Measurements from ENCODE around the gene DMKN. TPM values are rescaled to one million over a fixed set of nuclear protein-coding genes. Genes with fewer than 3 reads are reported as not detected.
"Not testable (repeated sequence)": the region's sequence is repeated elsewhere in the genome, so short reads cannot be mapped to it uniquely, and the experiment has no call there.

DMKN gene
- total RNA-seq, 2 donors from 2014 or later: 3.7 to 7.5 TPM

DNA sequence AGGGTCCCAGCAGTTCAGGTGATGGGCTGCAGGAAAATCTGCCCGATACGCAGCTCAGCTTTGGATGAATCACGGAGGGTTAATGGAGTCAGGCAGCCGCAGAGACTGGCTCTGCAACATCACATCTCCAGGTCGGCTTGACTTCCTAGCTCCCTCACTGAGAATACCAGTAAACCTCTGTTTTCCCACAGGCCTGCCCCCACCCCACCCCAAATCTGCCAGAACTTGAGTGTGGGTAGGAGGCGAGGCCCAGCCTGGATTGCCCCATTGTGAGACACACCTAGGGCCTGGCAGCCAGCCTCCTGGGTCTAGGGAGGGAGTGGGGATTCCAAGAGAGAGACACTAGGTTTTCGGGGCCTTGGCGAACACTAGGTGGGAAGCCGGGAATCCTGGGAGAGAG, 19.5 kb downstream of the DMKN start:
- no peaks in the 10 kb centered on the region for H3K9me3 Mint-ChIP-seq
- H3K36me3 Mint-ChIP-seq (ENCODE audit: insufficient read depth in 2 of 2): no peaks in the 10 kb centered on the region
- H3K27me3 Mint-ChIP-seq (ENCODE audit: low read depth): peaks cover 12% of the 10 kb centered on the region
- H3K4me1 Mint-ChIP-seq (ENCODE audit: low read depth): peaks cover 10% of the 10 kb centered on the region
- ATAC-seq (replicated peaks in 1 of 2): no peak
- DNase-seq: no peak
- H3K4me3 Mint-ChIP-seq: no peak overlapping the region
- no peak overlapping the region for H3K27ac Mint-ChIP-seq

DNA sequence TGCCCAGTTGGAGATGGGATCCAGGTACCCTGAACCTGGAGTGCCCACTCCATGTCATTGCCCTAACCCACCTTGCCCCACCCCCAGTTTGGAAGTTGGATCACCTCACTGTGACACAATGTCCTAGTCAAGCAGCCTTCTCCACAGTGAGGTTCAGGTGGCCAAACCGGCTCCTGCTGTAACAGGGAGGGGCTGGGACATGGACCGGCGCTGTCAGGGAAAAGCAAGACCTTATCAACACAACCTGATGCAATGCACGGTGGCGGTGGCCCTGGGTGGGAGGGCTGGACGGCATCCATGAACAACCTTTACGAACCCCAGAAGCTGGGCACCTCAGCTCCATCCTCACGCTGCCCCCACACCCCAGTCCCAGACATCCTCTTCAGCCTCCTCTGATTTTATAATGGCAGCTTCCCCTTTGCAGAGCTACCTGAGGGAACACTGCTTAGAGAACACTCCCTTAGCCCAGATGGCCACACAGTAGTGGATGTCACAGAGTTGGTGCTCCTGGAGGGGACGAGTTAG, 21.6 kb downstream of the DMKN start:
- H3K27ac Mint-ChIP-seq: no peak overlapping the region
- H3K36me3 Mint-ChIP-seq (ENCODE audit: insufficient read depth in 2 of 2): no peaks in the 10 kb centered on the region
- no peak for ATAC-seq (replicated peaks in 1 of 2)
- peaks cover 20% of the 10 kb centered on the region for H3K27me3 Mint-ChIP-seq (ENCODE audit: low read depth)
- DNase-seq: no peak
- no peak overlapping the region for H3K4me3 Mint-ChIP-seq
- peaks cover 10% of the 10 kb centered on the region for H3K4me1 Mint-ChIP-seq (ENCODE audit: low read depth)
- H3K9me3 Mint-ChIP-seq: no peaks in the 10 kb centered on the region

DNA sequence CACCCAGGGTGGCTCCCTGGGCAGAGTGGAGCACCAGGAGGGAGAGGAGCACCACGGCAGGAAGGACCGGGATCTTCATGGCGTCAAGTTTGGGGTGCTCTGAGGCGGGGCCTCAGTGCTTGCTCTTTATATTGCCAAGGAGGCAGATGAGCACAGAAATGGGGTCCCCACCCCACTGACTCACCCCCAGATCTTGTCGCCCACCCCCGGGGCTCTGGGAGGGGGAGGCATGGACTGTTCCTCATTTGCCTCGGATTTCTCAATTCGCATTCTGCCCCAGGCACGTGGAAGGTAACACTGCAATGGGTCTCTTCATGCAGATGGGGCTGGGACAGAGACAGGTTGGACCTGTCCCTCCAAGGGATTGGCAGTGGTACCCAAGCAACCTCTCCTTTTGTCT, 23.1 kb downstream of the DMKN start, which contains the start of gene KRTDAP:
TSS of gene KRTDAP (minus strand) at position 101 of the 400 bp plus-strand sequence. CDS start at position 79, 22 bp downstream.
- H3K27ac Mint-ChIP-seq: no peak within 1 kb of the TSS
- no peaks in the 10 kb centered on the region for H3K9me3 Mint-ChIP-seq
- no peak for DNase-seq
- H3K27me3 Mint-ChIP-seq (ENCODE audit: low read depth): peaks cover 20% of the 10 kb centered on the region
- ATAC-seq (replicated peaks in 1 of 2): no peak
- no peaks in the 10 kb centered on the region for H3K36me3 Mint-ChIP-seq (ENCODE audit: insufficient read depth in 2 of 2)
- no peak within 1 kb of the TSS for H3K4me3 Mint-ChIP-seq
- peaks cover 7% of the 10 kb centered on the region for H3K4me1 Mint-ChIP-seq (ENCODE audit: low read depth)

DNA sequence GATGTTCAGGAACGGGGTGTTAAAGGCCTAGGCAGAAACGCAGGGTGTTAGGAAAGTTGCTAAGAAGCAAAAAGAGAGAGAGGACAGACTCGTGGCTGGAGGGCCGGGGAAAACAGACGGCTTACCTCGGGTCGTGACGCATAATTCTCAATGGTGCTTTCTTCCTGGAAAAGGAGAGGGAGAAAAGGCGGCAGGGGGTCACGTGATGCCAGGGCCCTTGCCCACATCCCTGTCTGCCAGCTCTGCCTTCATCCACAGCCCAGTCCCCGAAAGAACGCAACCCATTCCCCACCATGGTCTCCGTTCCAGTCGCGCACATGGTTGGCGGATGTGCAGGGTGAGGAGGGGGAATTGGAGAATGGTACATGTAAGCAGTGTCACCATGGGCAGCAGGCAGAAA, 24.8 kb downstream of the DMKN start:
- H3K27ac Mint-ChIP-seq: no peak overlapping the region
- ATAC-seq (replicated peaks in 1 of 2) (no peak), DNase-seq (no peak)
- H3K36me3 Mint-ChIP-seq (ENCODE audit: insufficient read depth in 2 of 2): no peaks in the 10 kb centered on the region
- H3K27me3 Mint-ChIP-seq (ENCODE audit: low read depth): peaks cover 23% of the 10 kb centered on the region
- H3K9me3 Mint-ChIP-seq: no peaks in the 10 kb centered on the region
- no peak overlapping the region for H3K4me3 Mint-ChIP-seq
- H3K4me1 Mint-ChIP-seq (ENCODE audit: low read depth): peaks cover 11% of the 10 kb centered on the region

DNA sequence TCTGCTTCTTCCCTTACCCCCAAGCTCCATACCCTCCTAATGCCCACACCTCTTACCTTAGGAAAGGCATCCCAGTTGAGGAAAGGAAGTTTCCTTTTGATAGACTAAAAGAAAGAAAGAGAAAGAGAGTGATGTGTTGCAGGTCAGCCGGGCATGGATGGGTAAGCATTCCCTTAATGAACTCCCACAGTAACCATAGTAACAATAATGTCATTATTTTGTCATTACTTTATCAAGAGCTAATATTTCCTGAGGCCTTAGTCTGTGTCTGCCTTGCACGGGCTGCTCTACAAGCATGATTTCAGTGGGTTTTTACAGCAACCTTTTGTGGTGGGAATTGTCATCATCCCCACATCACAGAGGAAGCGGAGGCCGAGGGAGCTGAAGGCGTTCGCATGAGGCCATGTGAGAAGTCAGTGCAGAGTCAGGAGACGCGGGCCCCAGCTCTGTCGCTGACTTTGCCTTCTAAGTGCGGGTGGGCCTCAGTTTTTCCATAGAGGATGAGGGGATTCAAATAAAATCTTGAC, 25.7 kb downstream of the DMKN start:
- DNase-seq (no peak), ATAC-seq (replicated peaks in 1 of 2) (peak; percentile 26 to 31)
- peaks cover 16% of the 10 kb centered on the region for H3K27me3 Mint-ChIP-seq (ENCODE audit: low read depth)
- H3K27ac Mint-ChIP-seq: no peak overlapping the region
- no peaks in the 10 kb centered on the region for H3K9me3 Mint-ChIP-seq
- peaks cover 15% of the 10 kb centered on the region for H3K4me1 Mint-ChIP-seq (ENCODE audit: low read depth)
- no peak overlapping the region for H3K4me3 Mint-ChIP-seq
- H3K36me3 Mint-ChIP-seq (ENCODE audit: insufficient read depth in 2 of 2): no peaks in the 10 kb centered on the region

DNA sequence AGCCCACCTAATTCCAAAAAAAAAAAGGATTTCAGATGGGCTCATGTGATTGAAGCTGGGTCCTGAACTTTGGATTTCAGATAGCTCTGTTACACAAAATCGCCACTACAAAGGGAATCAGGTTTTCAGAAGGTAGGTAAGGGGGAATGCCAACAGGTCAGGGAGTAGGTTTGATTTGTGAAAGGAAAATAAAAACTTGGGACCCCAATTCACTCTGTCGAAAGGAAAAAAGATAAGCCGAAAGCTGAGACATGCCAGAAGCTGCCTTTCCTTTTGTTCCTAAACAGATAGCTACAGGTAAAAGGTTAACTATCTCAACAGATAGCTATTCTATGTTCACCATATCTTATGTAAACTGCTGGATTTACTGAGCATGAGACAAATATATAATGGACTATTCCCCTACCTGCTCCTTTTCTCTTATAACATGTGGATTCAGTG, 27.2 kb downstream of the DMKN start:
- no peak for ATAC-seq (replicated peaks in 1 of 2)
- Mint-ChIP-seq H3K4me3 (no peak overlapping the region), H3K27ac (no peak overlapping the region), H3K9me3 (no peaks in the 10 kb centered on the region), H3K4me1 (ENCODE audit: low read depth) (peaks cover 16% of the 10 kb centered on the region), H3K27me3 (ENCODE audit: low read depth) (peaks cover 16% of the 10 kb centered on the region), H3K36me3 (ENCODE audit: insufficient read depth in 2 of 2) (no peaks in the 10 kb centered on the region)
- DNase-seq: no peak

DNA sequence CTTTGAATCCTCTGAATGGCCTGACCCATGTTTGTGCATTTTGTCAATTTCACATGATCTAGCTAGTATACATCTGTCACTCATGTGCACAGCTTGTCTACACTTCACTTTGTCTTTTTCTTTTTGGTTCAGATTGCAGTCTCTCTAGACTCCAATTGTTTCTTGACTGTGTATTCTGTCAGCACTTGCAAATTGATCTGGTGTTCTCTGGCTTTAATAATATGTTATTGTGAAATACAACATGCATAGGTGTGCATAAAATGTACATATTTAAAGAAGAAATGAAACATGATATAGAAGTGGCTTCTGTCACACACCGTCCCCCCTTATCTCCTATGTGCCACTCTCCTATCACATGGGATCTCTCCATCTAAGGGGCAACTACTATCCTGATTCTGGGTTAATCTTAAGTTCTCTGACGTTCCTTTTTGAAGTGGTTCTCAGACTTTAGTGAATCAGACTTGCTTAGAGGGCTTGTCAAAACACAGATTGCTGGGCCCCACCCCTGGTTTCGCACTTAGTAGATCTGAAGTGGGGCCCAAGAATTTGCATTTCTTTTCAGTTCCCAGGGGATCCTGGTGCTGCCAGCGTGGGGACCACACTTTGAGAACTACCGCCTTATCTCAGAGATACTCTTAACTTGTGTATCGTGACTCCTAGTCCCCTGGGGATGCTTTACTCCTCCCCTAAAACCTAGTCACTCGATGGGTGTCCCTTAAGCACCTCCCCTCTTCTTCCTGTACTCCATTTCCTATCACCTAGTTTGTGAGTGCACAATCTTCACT, 29.0 kb downstream of the DMKN start:
- ATAC-seq (replicated peaks in 1 of 2) (peak; percentile 55 to 77), DNase-seq (peak; percentile 16)
- no peaks in the 10 kb centered on the region for H3K9me3 Mint-ChIP-seq

DNA sequence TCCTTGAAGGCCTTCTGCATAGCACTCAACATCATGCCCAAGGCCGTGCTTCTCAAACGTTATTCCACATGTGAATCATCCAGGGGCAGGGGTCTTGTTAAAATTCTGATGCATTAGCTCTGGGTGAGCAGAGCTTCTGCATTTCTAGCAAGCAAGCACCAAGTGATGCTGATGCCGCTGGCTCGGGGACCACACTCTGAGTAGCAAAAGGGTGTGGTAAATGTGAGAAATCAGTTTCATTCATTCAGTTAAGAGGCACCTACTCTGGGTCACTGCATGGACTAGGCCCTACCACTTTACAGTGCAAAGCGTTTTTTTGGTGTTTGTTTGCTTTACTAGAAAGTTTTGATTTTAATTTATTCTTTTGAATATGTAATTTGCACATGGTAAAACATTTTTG, 30.4 kb downstream of the DMKN start:
- H3K36me3 Mint-ChIP-seq (ENCODE audit: insufficient read depth in 2 of 2): no peaks in the 10 kb centered on the region
- H3K9me3 Mint-ChIP-seq: no peaks in the 10 kb centered on the region
- H3K4me1 Mint-ChIP-seq (ENCODE audit: low read depth): peaks cover 16% of the 10 kb centered on the region
- H3K4me3 Mint-ChIP-seq: no peak overlapping the region
- peaks cover 16% of the 10 kb centered on the region for H3K27me3 Mint-ChIP-seq (ENCODE audit: low read depth)
- DNase-seq (no peak), ATAC-seq (replicated peaks in 1 of 2) (peak in 1 of 2 donors; percentile 43)
- H3K27ac Mint-ChIP-seq: no peak overlapping the region

More for the DNA sequence above, 29.0 kb downstream of the DMKN start:
- Mint-ChIP-seq H3K36me3 (ENCODE audit: insufficient read depth in 2 of 2) (no peaks in the 10 kb centered on the region), H3K4me1 (ENCODE audit: low read depth) (peaks cover 16% of the 10 kb centered on the region), H3K4me3 (peak overlapping the region in 1 of 2 donors; percentile 31), H3K27me3 (ENCODE audit: low read depth) (peaks cover 16% of the 10 kb centered on the region), H3K27ac (no peak overlapping the region)

DNA sequence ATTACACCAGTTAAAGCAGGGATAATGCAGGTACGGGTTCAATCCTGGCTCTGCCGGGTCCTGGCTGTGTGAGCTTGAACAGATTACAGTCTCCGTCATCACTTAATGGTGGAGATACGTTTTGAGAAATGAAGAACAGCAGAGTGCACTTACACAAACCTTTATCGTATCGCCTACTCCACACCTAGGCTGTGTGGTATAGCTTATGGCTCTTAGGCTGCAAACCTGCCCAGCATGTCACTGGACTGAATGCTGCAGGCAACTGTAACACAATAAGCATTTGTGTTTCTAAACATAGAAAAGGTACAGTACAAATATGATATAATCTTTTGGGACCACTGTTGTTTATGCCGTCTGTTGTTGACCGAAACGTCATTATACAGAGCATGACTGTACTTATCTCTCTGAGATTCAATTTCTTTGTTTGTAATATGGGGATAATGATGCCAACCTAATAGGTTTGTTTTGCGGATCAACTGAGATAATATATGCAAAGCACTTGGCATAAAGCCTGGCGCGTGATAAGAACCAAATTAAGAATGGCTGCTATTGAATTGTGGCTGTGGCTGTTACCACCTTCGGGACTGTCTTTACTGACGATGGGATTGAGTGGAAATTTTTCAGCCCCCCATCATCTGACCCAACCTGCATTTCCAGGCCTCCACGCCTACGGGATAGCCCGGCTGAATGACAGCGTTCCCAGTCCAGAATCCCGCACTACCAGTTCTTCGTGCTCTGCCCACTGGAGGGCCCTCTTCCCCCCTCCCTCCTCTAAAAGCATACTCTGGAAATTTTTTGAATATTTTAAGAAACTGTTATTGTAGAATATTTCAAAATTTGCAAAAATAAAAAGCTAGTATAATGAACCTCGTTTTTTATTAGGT, 34.4 kb downstream of the DMKN start:
- Mint-ChIP-seq H3K4me3 (no peak overlapping the region), H3K27me3 (ENCODE audit: low read depth) (no peaks in the 10 kb centered on the region), H3K4me1 (ENCODE audit: low read depth) (peaks cover 5% of the 10 kb centered on the region), H3K36me3 (ENCODE audit: insufficient read depth in 2 of 2) (no peaks in the 10 kb centered on the region), H3K9me3 (no peaks in the 10 kb centered on the region), H3K27ac (no peak overlapping the region)
- no peak for DNase-seq
- ATAC-seq (replicated peaks in 1 of 2): no peak

DNA sequence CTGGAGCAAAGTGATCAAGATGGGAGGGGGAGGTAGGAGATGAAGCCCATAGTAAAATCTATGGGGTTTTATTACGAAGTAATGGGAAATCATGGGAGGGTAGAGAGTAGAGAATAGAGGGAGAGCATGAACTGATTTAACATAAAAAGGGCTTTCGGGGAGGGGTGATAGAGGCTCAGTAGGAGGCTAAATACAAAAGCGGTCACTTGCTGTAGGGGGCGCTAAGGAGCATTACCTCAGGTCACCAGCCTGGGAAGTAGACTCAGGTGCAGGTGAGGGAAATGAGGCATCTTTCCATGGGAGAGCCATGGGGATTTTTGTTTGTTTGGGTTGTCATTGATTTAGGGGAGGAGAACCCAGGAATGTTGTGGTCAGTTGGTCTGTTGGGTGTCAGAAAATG, 37.3 kb downstream of the DMKN start:
- no peak for ATAC-seq (replicated peaks in 1 of 2)
- no peak overlapping the region for H3K4me3 Mint-ChIP-seq
- peak; percentile 23 to 24 for DNase-seq
- H3K36me3 Mint-ChIP-seq (ENCODE audit: insufficient read depth in 2 of 2): no peaks in the 10 kb centered on the region
- no peaks in the 10 kb centered on the region for H3K9me3 Mint-ChIP-seq
- H3K27me3 Mint-ChIP-seq (ENCODE audit: low read depth): no peaks in the 10 kb centered on the region
- H3K4me1 Mint-ChIP-seq (ENCODE audit: low read depth): no peaks in the 10 kb centered on the region
- H3K27ac Mint-ChIP-seq: no peak overlapping the region

DNA sequence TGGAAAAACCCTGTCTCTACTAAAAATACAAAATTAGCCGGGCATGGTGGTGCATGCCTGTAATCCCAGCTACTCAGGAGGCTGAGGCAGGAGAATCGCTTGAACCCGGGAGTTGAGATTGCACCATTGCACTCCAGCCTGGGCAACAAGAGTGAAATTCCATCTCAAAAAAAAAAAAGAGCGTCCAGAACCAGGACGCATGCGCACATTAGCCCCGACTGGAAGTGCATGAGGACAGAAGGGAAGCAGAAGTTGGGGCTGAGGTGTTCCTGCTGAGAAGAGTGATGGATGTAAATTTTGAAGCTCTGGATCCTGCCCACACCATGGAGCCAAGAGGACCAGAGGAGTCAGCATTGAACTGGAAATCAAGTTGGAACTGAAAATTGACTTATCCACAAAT, 38.9 kb downstream of the DMKN start:
- not testable (repeated sequence) for DNase-seq, H3K4me3 Mint-ChIP-seq

DNA sequence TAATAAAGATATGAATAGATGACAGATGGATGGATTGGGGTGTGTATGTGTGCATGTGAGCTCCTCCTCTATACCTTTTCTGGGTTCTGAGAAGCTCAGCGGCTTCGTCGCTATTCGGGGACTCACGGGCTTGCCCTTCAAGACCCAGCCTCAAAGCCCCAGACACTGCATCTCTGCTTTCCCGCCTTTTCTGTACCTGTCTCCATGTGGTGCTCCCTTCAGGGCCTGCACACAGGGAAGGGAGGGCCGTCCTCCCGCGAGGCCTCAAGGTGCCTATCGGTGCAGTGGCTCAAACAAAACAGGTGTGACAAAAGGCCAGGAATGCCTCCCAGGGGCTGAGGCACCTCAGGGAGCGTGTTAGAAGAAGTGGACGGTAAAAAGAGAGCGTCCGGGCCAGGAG, 39.3 kb downstream of the DMKN start:
- H3K4me3 Mint-ChIP-seq: no peak overlapping the region
- no peaks in the 10 kb centered on the region for H3K9me3 Mint-ChIP-seq
- H3K4me1 Mint-ChIP-seq (ENCODE audit: low read depth): no peaks in the 10 kb centered on the region
- H3K27ac Mint-ChIP-seq: no peak overlapping the region
- no peaks in the 10 kb centered on the region for H3K36me3 Mint-ChIP-seq (ENCODE audit: insufficient read depth in 2 of 2)
- no peak for ATAC-seq (replicated peaks in 1 of 2)
- H3K27me3 Mint-ChIP-seq (ENCODE audit: low read depth): no peaks in the 10 kb centered on the region
- no peak for DNase-seq

More for the DNA sequence above, 38.9 kb downstream of the DMKN start:
- not testable (repeated sequence) for ATAC-seq (replicated peaks in 1 of 2); H3K4me1 Mint-ChIP-seq (ENCODE audit: low read depth); H3K27ac Mint-ChIP-seq; H3K9me3 Mint-ChIP-seq; H3K36me3 Mint-ChIP-seq (ENCODE audit: insufficient read depth in 2 of 2); H3K27me3 Mint-ChIP-seq (ENCODE audit: low read depth)

DNA sequence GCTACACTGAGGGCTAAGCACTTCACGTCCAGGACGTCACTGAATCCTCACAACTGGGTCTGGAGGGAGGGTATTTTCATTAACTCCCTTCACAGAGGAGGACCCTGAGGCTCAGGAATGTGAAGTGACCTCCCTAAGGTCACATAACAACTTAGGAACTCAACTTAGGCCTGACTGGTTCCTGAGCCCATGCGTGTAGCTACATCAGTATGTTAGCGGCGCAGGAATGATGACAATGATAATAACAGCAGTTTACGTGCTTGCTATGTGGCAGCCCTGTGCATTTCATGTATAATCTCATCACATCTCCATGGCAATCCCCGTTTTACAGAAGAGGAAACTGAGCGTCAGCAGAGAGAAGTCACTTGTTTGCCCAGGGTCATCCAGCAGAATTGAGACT, 41.5 kb downstream of the DMKN start:
- Mint-ChIP-seq H3K27ac (no peak overlapping the region), H3K27me3 (ENCODE audit: low read depth) (no peaks in the 10 kb centered on the region), H3K36me3 (ENCODE audit: insufficient read depth in 2 of 2) (no peaks in the 10 kb centered on the region), H3K4me1 (ENCODE audit: low read depth) (peaks cover 5% of the 10 kb centered on the region), H3K4me3 (no peak overlapping the region), H3K9me3 (no peaks in the 10 kb centered on the region)
- DNase-seq: no peak
- no peak for ATAC-seq (replicated peaks in 1 of 2)

Data from activated T-cell treated with anti-CD3 and anti-CD28 coated beads, Interleukin-2, amount 50 U/mL, for 72 hours (primary cell).